HepG2 (cell line): ENCODE results near the gene SCML1. TPM values are rescaled to one million over a fixed set of nuclear protein-coding genes. Genes with fewer than 3 reads are reported as not detected.
A peak's percentile ranks its signal among the peaks of the same experiment; 100 is the strongest.

Experiments used
- ARNT2 ChIP-seq: sonication (generic); formaldehyde crosslinking; IDR thresholded peaks from 2 replicates; pipeline ENCODE4 v1.8.0; 2022; ENCODE audit warnings: mild to moderate bottlenecking, low read depth, missing genetic modification reagents, moderate library complexity
- CBFB ChIP-seq: sonication (generic); formaldehyde crosslinking; IDR thresholded peaks from 2 replicates; pipeline ENCODE4 v1.4.0; 2020; ENCODE audit warnings: missing genetic modification reagents
- KAT8 ChIP-seq: IDR thresholded peaks from 2 replicates; pipeline ENCODE4 v1.6.1; 2016; ENCODE audit warnings: missing genetic modification reagents, missing compliant biosample characterization
- MAFK ChIP-seq, 2 experiments: IDR thresholded peaks in 1 of 2; conservative IDR thresholded peaks in 1 of 2; 2 replicates each; pipeline ENCODE4 v1.6.1; 2011; ENCODE audit warnings: improper control_type of control experiment in 2 of 2, low read length in 2 of 2
- MAX ChIP-seq: IDR thresholded peaks from 2 replicates; pipeline ENCODE4 v1.6.1; 2012; ENCODE audit warnings: inconsistent platforms
- SNAI1 ChIP-seq: sonication (generic); formaldehyde crosslinking; IDR thresholded peaks from 2 replicates; pipeline ENCODE4 v1.5.0; 2020; ENCODE audit warnings: mild to moderate bottlenecking, missing genetic modification reagents, borderline replicate concordance
- ZBTB40 ChIP-seq, 2 experiments: fragments of 450-650 bp in 1 of 2; sonication (generic) in 1 of 2; formaldehyde crosslinking in 1 of 2; IDR thresholded peaks; 2 replicates each; pipeline versions ENCODE4 v1.6.1 to v1.8.0; 2016 to 2022; ENCODE audit warnings: antibody characterized with exemption in 1 of 2, mild to moderate bottlenecking in 1 of 2, missing genetic modification reagents in 1 of 2
- polyA plus RNA-seq, 8 experiments: library from polyadenylated mRNA; depleted of rRNA in 3 of 8; stranded (reverse) in 7 of 8; unstranded in 1 of 8; fragments of >200 nt; fragmentation: Illumina TruSeq in 4 of 8; extraction: Trizol in 4 of 8; gene quantifications; 2 replicates each; pipeline versions ENCODE4 v1.2.1 to v1.2.3, GENCODE V29; 2011 to 2016; ENCODE audit warnings: low read depth in 4 of 8, missing spikeins in 1 of 8, mixed read lengths in 1 of 8; ENCODE audit not compliant: insufficient read depth in 1 of 8
- total RNA-seq, 5 experiments: library from RNA; depleted of rRNA; stranded (reverse); fragments of >200 nt; fragmentation: Illumina TruSeq; extraction: Trizol; gene quantifications; 2 replicates each; pipeline ENCODE4 v1.2.3, GENCODE V29; 2016; ENCODE audit warnings: low read depth in 1 of 5

SCML1 gene
- total and polyA plus RNA-seq, 2 of the 13 experiments (the other 11 are each of a cell fraction or from before 2014, with no cell fraction given): 24.2 to 129 TPM

- TF ChIP-seq ZBTB40 (IDR thresholded peaks at IDR 0.05) (no peak), ZBTB40 (CRISPR knock-in tag; IDR thresholded peaks at IDR 0.05) (no peak), SNAI1 (no peak), MAX (no peak), KAT8 (CRISPR knock-in tag) (no peak), CBFB (CRISPR knock-in tag) (no peak), ARNT2 (CRISPR knock-in tag) (no peak), MAFK (conservative IDR thresholded peaks at IDR 0.05 in 1 of 2, IDR thresholded peaks at IDR 0.05 in 1 of 2; ENCODE audit: low read length in 2 of 2) (peak in 1 of 2 experiments; percentile 55; a peak in 2 of 4 replicates)
These were observed 11.4 kb downstream of the SCML1 start (continued) for GRCh38 chrX:17748684-17749083.
